Stimulated activated CD8-positive, alpha-beta memory T cell treated with anti-CD3 and anti-CD28 coated beads, Interleukin-2, amount 100 ng/mL, for 48 hours (primary cell): ENCODE measurements around the gene CCDC158.
"Not testable (repeated sequence)": the region's sequence is repeated elsewhere in the genome, so short reads cannot be mapped to it uniquely, and the experiment has no call there.

Source experiments
- DNase-seq, 2 donors: peaks; one replicate each; pipeline ENCODE4 v3.0.0-alpha.2; 2020; ENCODE audit warnings: low read depth in 2 of 2

CCDC158 gene

DNA sequence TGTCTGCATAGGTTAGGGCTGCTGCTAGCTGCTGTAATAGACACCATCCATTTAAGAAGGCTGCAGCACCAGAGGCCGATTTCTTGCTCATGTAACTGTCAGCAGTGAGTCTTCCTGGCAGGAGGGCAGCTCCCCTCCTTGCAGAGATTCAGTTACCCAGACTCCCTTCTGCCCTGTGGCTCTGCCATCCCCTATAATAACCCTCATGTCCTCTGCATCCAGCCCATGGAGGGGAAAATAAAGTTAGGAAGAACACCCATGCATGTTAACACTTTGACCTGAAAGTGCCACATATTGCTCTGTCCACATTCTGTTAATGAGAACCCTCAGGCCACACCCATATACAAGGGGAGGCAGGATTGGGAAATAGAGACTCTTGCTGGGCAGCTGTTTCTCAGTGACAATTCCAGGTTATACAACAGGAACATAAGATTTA is 109.0 kb downstream of the CCDC158 start:
- no peak for DNase-seq

- no peak for DNase-seq
These were observed 110.3 kb downstream of the CCDC158 start for GRCh38 chr4:76310683-76311082.

DNA sequence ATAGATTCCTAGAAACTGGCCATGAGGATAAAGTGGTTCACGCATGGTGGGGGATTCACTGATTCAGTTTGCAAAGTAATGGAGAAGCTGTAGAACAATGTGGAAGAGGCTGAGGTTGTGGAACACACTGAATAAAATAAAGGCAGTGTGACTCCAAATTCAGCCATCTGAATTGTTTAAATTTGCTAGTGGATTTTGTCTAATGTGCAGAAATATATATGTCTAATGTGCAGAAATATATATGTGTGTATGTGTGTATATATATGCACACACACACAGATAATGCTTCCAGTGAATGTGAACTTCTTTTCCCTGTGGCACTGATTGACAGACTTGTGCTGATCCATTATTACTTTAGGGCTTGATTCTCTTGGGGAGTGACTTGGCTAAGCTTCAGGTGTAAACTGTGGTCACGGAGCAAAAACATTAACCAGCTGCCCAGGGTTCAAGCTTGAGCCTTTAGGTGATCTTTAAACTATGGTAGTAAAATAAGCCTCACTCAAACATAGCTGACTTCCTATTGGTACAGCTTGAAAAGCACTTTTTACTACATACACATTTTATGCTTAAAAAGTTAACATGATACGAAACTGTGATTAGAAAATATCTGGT is 110.9 kb downstream of the CCDC158 start:
- DNase-seq = no peak

DNA sequence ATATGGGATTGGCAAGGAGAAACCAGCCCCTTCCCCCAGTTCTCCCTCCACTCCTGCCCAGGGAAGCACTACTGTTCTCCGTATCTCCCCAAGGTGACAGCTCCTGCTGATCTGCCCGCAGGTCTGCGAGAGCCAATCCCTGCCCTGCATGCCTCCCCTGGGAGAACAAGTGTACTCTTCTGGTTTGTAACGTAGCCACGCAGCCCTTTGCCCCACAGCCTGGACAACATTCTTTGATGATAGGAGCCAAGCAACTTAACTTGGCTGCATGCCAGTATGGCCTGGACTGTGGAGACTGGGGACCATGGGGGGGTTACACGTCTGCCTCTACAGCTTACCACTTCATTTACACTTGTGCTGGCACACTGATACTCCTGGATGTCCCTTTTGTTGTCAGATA is 112.4 kb downstream of the CCDC158 start:
- no peak for DNase-seq

GRCh38 chr4:76307660-76308014 is 113.3 kb downstream of the CCDC158 start:
- no peak for DNase-seq

- DNase-seq = no peak
These were observed 113.9 kb downstream of the CCDC158 start for GRCh38 chr4:76306882-76307659.

GRCh38 chr4:76305971-76306881 is 114.7 kb downstream of the CCDC158 start, which contains the start of gene STBD1:
Gene STBD1 (plus strand): TSS chr4:76306733. CDS start chr4:76306770, 37 bp downstream.
- no peak for DNase-seq

GRCh38 chr4:76305033-76305687 is 115.8 kb downstream of the CCDC158 start:
- DNase-seq = no peak

DNA sequence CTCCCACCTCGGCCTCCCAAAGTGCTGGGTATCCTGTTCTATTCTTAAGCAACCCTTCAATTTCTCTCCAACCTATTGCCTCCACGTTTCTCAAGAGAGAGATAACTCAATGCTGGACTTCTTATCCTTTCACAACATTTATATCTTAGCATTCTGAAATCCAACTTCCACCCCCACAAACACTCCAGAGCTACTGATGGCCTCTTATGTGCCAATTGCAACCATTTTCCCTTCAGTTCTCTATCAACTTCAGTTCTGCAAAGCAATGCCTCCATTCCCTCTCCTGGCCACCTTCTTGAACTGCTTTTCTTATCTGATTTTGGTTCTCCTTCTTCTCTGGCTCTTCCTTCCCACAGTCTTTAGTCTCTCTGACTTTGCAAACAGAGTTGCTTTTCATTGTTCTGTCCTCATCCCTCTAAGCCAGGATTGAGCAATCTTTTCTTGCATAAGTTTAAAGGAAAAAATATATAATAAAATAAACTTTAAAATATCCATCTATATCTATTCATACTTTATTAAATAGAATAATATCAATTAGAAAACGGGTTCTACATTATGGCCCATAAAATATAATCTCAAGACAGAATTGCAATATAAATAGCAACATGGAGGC is 118.0 kb downstream of the CCDC158 start:
- DNase-seq = no peak

GRCh38 chr4:76301775-76302162 is 119.2 kb downstream of the CCDC158 start:
- no peak for DNase-seq

GRCh38 chr4:76301068-76301774 is 119.7 kb downstream of the CCDC158 start:
- no peak for DNase-seq

- no peak for DNase-seq
These were observed 120.9 kb downstream of the CCDC158 start for GRCh38 chr4:76300012-76300411.

DNA sequence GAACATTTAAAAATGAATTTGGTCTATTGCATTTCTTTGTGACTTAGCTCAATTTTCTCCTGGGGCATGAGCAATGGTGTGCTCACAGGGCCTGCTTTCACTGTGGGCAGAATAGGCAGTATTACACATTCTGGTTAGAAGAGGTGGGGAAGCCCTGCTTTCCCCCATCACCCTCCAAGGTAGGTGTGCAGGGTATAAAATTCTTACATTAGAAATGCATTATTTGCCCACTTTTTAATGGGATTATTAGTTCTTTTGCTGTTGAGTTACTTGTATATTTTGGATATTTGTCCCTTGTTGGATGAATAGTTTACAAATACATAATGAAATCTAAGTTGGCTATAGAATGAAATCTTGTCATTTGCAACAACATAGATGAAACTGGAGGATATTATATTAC is 122.7 kb downstream of the CCDC158 start:
- no peak for DNase-seq

GRCh38 chr4:76296286-76296820 is 124.6 kb downstream of the CCDC158 start:
- no peak for DNase-seq

DNA sequence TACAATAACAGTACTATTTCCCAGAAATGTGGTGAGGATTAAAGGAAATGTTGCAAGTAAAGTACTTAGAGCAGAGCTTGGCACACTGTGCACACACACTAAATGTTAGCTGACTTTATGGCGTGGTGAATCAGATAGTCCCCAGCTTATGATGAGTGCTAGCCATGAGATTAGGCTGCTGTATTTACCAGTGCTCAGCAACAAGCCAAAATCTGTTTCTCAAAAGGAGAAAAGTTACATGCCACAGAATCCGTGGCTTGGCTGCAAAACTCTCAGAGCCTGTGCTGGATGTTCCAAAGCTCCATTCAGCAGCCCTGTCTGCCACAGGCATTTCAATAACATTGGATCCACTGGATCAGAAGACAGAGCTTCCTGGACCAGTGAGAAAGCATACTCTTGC is 127.2 kb downstream of the CCDC158 start:
- DNase-seq = no peak

DNA sequence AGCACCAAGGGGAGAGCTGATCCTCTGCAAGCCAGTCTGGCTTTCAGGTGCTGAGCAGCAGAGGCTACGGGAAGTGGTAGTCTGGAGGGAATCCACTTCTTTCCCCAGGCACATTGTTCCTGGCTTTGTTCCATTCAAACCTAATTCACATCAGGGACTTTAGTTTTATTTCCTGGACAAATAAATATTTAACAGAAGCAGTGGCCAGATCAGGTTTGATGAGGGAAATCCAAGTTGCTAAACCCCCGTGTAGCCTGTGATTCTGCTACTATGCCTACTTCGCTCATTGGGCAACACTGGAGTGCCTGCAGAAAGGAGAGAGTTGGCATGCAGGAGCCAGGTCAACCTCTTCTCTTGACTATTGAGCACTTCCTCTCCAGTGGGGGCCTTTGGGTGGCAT is 128.2 kb downstream of the CCDC158 start:
- no peak for DNase-seq

- not testable (repeated sequence) for DNase-seq
These were observed 133.1 kb downstream of the CCDC158 start for GRCh38 chr4:76287811-76288210.

GRCh38 chr4:76283900-76284299 is 137.0 kb downstream of the CCDC158 start:
- no peak for DNase-seq

- DNase-seq = no peak
These were observed 137.8 kb downstream of the CCDC158 start for GRCh38 chr4:76282941-76283689.

DNA sequence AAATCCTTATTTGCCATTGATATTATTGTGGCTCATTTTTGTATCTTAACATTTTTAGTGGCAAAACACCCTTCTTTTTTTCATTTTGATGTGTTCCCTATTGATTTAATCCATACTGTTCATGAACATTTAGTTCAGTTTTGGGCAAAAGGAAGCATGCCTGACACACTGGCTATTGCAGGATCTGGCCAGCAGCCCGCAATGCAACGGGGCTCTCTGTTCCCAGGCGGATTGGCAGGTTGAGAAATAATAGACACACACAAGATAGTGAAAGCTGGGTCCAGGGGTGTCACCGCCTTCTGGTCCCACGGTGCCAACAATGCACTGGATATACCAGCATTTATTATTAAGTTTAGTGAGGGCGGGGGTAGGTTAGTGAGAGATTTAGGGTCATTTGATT is 139.3 kb downstream of the CCDC158 start:
- not testable (repeated sequence) for DNase-seq
